ENCODE measurements around the gene CALY. TPM values are rescaled to one million over a fixed set of nuclear protein-coding genes. Genes with fewer than 3 reads are reported as not detected.

CALY gene
- total RNA-seq, 2 donors from 2014 or later = 9.4 TPM; not detected in 1

- Histone ChIP-seq H3K27me3 (replicated peaks; ENCODE audit: insufficient read depth) (no peaks in the 10 kb centered on the region), H3K36me3 (no peaks in the 10 kb centered on the region), H3K4me3 (no peak overlapping the region), H3K4me1 (replicated peaks) (peaks cover 6% of the 10 kb centered on the region), H3K27ac (no peak overlapping the region), H3K9me3 (no peaks in the 10 kb centered on the region)
- DNase-seq (ENCODE audit: low spot score) = no peak
- intact Hi-C loops (cut with DNase I) = no loop called here
- TF ChIP-seq CTCF (IDR thresholded peaks at IDR 0.05) (no peak), POLR2AphosphoS5 (IDR thresholded peaks at IDR 0.05) (no peak), POLR2A (IDR thresholded peaks at IDR 0.05) (no peak)
- WGBS = 94% methylated on average over 16 of the region's 16 CpGs
Measured at GRCh38 chr10:133310399-133310755, 26.3 kb downstream of the CALY start.

GRCh38 chr10:133309720-133310398 is 26.8 kb downstream of the CALY start:
- WGBS = 86% methylated on average over 33 of the region's 33 CpGs
- intact Hi-C loops (cut with DNase I) = no loop called here
- DNase-seq (ENCODE audit: low spot score) = peak; percentile 36
- Histone ChIP-seq H3K36me3 (no peaks in the 10 kb centered on the region), H3K27me3 (replicated peaks; ENCODE audit: insufficient read depth) (no peaks in the 10 kb centered on the region), H3K27ac (peak overlapping the region; percentile 96 to 98), H3K4me3 (peak overlapping the region in 1 of 2 donors; percentile 70), H3K4me1 (replicated peaks) (peaks cover 6% of the 10 kb centered on the region), H3K9me3 (no peaks in the 10 kb centered on the region)
- TF ChIP-seq CTCF (IDR thresholded peaks at IDR 0.05) (no peak), POLR2A (IDR thresholded peaks at IDR 0.05) (no peak), POLR2AphosphoS5 (IDR thresholded peaks at IDR 0.05) (no peak)

- peak overlapping the region; percentile 96 to 98 for H3K27ac ChIP-seq
- peak overlapping the region; percentile 70 to 96 for H3K4me3 ChIP-seq
- intact Hi-C loops (cut with DNase I) = no loop called here
- 24% methylated on average over 46 of the region's 46 CpGs for WGBS
- peak in 1 of 4 experiments; percentile 15 for TF ChIP-seq CTCF (IDR thresholded peaks at IDR 0.05)
- TF ChIP-seq POLR2A (IDR thresholded peaks at IDR 0.05) = peak; percentile 31
- TF ChIP-seq POLR2AphosphoS5 (IDR thresholded peaks at IDR 0.05) = peak; percentile 58
- H3K9me3 ChIP-seq = no peaks in the 10 kb centered on the region
- peaks cover 6% of the 10 kb centered on the region for H3K4me1 ChIP-seq (replicated peaks)
- peak; percentile 95 for DNase-seq (ENCODE audit: low spot score)
- H3K36me3 ChIP-seq = no peaks in the 10 kb centered on the region
- no peaks in the 10 kb centered on the region for H3K27me3 ChIP-seq (replicated peaks; ENCODE audit: insufficient read depth)
Measured at GRCh38 chr10:133309100-133309719, 27.5 kb downstream of the CALY start.

- intact Hi-C loops (cut with DNase I) = no loop called here
- TF ChIP-seq POLR2A (IDR thresholded peaks at IDR 0.05) = peak; percentile 65
- peak in 2 of 4 experiments; percentile 13 to 27 for TF ChIP-seq CTCF (IDR thresholded peaks at IDR 0.05)
- no peak for TF ChIP-seq POLR2AphosphoS5 (IDR thresholded peaks at IDR 0.05)
- peak within 1 kb of the TSS; percentile 70 to 96 for H3K4me3 ChIP-seq
- WGBS = under 1% methylated on average over 47 of the region's 89 CpGs
- H3K4me1 ChIP-seq (replicated peaks) = peaks cover 6% of the 10 kb centered on the region
- no peaks in the 10 kb centered on the region for H3K27me3 ChIP-seq (replicated peaks; ENCODE audit: insufficient read depth)
- H3K9me3 ChIP-seq = no peaks in the 10 kb centered on the region
- no peaks in the 10 kb centered on the region for H3K36me3 ChIP-seq
- peak within 1 kb of the TSS; percentile 96 to 98 for H3K27ac ChIP-seq
- DNase-seq (ENCODE audit: low spot score) = peak; percentile 77
Measured at GRCh38 chr10:133308421-133309099, 28.1 kb downstream of the CALY start, which contains the start of the genes TUBGCP2 and ZNF511. Gene TUBGCP2, minus strand, starts transcription at chr10:133308872. Its CDS starts 5,931 bp downstream, at chr10:133302941. Gene ZNF511, plus strand, starts transcription at chr10:133308914. Its CDS starts 30 bp downstream, at chr10:133308944.
